HFFc6 (cell line): ENCODE data around the gene TRAF1. TPM values are rescaled to one million over a fixed set of nuclear protein-coding genes. Genes with fewer than 3 reads are reported as not detected.

Experiments used
- DNase-seq: peaks from one replicate; pipeline ENCODE4 v3.0.0-alpha.2; 2018
- H3K27ac Mint-ChIP-seq: 2 replicates; pipeline ENCODE4 v1.8.0; 2020; ENCODE audit warnings: mild to moderate bottlenecking, mixed read lengths
- H3K27me3 Mint-ChIP-seq: 2 replicates; pipeline ENCODE4 v1.8.0; 2021; ENCODE audit warnings: mild to moderate bottlenecking, moderate library complexity, mixed read lengths; ENCODE audit not compliant: insufficient read depth
- H3K36me3 Mint-ChIP-seq: 2 replicates; pipeline ENCODE4 v1.8.0; 2021; ENCODE audit warnings: low read depth, mixed read lengths
- H3K4me1 Mint-ChIP-seq: 2 replicates; pipeline ENCODE4 v1.8.0; 2020; ENCODE audit warnings: low read depth, mixed read lengths
- H3K4me3 Mint-ChIP-seq: 2 replicates; pipeline ENCODE4 v1.8.0; 2020; ENCODE audit warnings: mild to moderate bottlenecking, moderate library complexity, mixed read lengths
- H3K9me3 Mint-ChIP-seq: 2 replicates; pipeline ENCODE4 v1.8.0; 2020; ENCODE audit warnings: mild to moderate bottlenecking, mixed read lengths
- total RNA-seq, 6 experiments: library from RNA; stranded (reverse); fragmentation: NEBNext Ultra II Directional; extraction: Animal tissue kit (Norgen Biotek cat#: 25700); gene quantifications; 2 replicates in 1 of 6; 3 replicates in 5 of 6; pipeline ENCODE4 v1.2.3, GENCODE V29; 2021
- TF ChIP-seq, protein P1 (sequence below): fragments of 200-600 bp; sonication (generic); IDR thresholded peaks from 2 replicates; pipeline ENCODE4 v1.5.0; 2021; ENCODE audit warnings: antibody characterized with exemption, mild to moderate bottlenecking

Gene TRAF1
- total RNA-seq, 6 experiments from 2014 or later, result 0.54 to 1.0 (median 0.87) TPM

DNA sequence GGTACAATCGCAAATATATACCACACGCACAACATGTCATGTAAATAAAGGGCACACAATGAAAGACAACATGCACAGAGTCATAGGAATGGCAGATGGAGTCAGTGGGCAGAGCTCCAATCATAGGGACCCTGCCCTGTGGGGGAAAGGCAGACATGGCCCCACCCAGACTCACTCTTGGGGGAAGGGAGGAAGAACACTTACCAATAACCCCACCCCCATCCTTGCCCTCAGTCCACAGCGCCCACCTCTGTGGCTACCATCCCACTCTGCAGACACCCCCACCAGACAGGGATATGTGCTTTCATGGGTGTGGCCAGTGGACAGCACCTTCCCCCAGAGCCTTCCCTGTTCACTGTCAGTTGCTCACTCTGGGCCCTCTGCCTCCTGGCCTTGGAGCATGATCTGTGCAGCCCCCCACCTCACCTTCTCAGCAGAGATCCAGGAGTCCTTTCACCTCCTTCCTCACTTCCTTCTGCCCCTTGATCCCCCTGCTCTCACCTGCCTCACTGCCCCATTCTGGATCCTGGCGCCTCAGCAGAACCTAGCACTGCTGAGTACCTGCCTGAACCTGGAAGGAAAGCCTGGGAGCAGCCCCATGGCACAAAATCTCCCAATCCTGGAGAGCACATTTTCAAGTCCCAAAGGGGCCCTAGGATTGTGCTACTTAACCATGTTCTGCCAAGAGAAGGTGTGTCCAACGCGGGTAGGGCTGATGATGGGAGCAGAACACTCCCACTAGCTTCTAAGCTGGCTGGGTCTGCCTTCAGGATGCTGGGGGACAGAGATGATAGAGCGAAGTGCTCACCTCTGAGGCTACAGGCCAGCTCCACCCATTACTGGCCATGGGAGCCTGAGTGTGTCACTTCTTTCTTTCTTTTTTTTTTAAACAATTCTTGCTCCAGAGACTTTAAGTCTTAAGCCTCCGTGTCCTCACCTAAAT is 48.1 kb downstream of the TRAF1 start:
- Mint-ChIP-seq H3K9me3 (no peaks in the 10 kb centered on the region), H3K4me1 (peaks cover 39% of the 10 kb centered on the region), H3K4me3 (peak overlapping the region; percentile 86), H3K27ac (no peak overlapping the region), H3K36me3 (peaks cover 17% of the 10 kb centered on the region), H3K27me3 (peaks cover 9% of the 10 kb centered on the region)
- DNase-seq, result no peak
- TF ChIP-seq, protein P1, sequence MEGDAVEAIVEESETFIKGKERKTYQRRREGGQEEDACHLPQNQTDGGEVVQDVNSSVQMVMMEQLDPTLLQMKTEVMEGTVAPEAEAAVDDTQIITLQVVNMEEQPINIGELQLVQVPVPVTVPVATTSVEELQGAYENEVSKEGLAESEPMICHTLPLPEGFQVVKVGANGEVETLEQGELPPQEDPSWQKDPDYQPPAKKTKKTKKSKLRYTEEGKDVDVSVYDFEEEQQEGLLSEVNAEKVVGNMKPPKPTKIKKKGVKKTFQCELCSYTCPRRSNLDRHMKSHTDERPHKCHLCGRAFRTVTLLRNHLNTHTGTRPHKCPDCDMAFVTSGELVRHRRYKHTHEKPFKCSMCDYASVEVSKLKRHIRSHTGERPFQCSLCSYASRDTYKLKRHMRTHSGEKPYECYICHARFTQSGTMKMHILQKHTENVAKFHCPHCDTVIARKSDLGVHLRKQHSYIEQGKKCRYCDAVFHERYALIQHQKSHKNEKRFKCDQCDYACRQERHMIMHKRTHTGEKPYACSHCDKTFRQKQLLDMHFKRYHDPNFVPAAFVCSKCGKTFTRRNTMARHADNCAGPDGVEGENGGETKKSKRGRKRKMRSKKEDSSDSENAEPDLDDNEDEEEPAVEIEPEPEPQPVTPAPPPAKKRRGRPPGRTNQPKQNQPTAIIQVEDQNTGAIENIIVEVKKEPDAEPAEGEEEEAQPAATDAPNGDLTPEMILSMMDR, result no peak

DNA sequence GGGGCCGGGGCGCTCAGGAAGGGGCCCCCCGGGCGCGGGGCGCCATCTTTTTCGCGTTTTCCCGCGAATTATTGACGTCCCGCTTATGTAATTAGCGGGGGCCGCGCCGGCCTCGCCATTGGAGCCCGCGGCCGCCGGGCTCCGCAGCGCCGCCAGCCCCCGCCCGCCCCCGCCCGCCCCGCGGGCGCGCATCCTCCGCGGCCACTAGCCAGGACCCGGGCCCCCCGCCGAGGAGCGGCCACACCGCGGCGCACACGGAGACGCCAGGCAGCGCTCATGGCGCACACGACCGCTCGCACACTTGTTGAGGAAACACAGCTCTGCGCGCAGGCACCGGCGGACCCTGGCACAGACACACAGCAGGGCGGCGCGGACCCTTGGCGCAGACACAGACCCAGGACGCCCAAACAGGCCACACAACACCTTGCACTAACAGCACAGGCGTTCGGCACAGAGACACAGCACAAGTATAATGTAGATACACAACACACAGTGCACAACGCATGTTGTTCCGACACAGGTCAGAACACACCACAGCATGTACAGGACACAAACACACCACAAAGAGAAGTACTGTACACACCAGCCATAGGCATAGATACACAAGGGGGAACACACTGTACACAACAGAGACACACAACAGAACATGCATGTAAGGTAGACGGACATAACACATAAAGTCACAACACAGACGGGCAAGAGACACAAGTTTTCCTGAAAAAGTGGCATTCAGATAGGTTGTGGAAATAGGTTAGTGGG is 49.1 kb downstream of the TRAF1 start:
- H3K36me3 Mint-ChIP-seq, result peaks cover 19% of the 10 kb centered on the region
- DNase-seq, result peak; percentile 15
- H3K9me3 Mint-ChIP-seq, result no peaks in the 10 kb centered on the region
- H3K27me3 Mint-ChIP-seq, result peaks cover 6% of the 10 kb centered on the region
- TF ChIP-seq, protein P1, result no peak
- H3K4me1 Mint-ChIP-seq, result peaks cover 41% of the 10 kb centered on the region
- H3K4me3 Mint-ChIP-seq, result peak overlapping the region; percentile 86
- peak overlapping the region; percentile 84 for H3K27ac Mint-ChIP-seq

GRCh38 chr9:120876842-120877240 is 49.8 kb downstream of the TRAF1 start, which contains the start of gene PHF19:
TSS of gene PHF19 (minus strand) at chr9:120877188. CDS start at chr9:120874741, 2,447 bp downstream.
- Mint-ChIP-seq H3K27ac (peak within 1 kb of the TSS; percentile 92), H3K36me3 (peaks cover 22% of the 10 kb centered on the region), H3K9me3 (no peaks in the 10 kb centered on the region), H3K27me3 (peaks cover 4% of the 10 kb centered on the region), H3K4me3 (peak within 1 kb of the TSS; percentile 87), H3K4me1 (peaks cover 41% of the 10 kb centered on the region)
- DNase-seq, result no peak
- TF ChIP-seq, protein P1, result no peak

- H3K4me3 Mint-ChIP-seq, result peak overlapping the region; percentile 87
- peak; percentile 86 for DNase-seq
- peaks cover 27% of the 10 kb centered on the region for H3K36me3 Mint-ChIP-seq
- peaks cover 41% of the 10 kb centered on the region for H3K4me1 Mint-ChIP-seq
- TF ChIP-seq, protein P1, result peak; percentile 49
- peaks cover 4% of the 10 kb centered on the region for H3K27me3 Mint-ChIP-seq
- no peaks in the 10 kb centered on the region for H3K9me3 Mint-ChIP-seq
- peak overlapping the region; percentile 92 for H3K27ac Mint-ChIP-seq
Observed at GRCh38 chr9:120875954-120876841, 50.4 kb downstream of the TRAF1 start.

GRCh38 chr9:120875643-120875953 is 51.0 kb downstream of the TRAF1 start:
- H3K27ac Mint-ChIP-seq, result peak overlapping the region; percentile 92
- no peaks in the 10 kb centered on the region for H3K9me3 Mint-ChIP-seq
- peak overlapping the region; percentile 87 for H3K4me3 Mint-ChIP-seq
- peaks cover 4% of the 10 kb centered on the region for H3K27me3 Mint-ChIP-seq
- H3K36me3 Mint-ChIP-seq, result peaks cover 31% of the 10 kb centered on the region
- DNase-seq, result no peak
- H3K4me1 Mint-ChIP-seq, result peaks cover 41% of the 10 kb centered on the region
- TF ChIP-seq, protein P1, result no peak; the same call in 1 of the 2 replicates
